NK-92 treated with Interleukin-12 subunit alpha and Interleukin-12 subunit beta, amount 100 ng/mL, for 24 hours (cell line): ENCODE results near the gene ARHGDIG.
A peak's percentile ranks its signal among the peaks of the same experiment; 100 is the strongest.

ENCODE experiments used
- DNase-seq: peaks from one replicate; lab custom pipeline; 2025; lab: John Stamatoyannopoulos, UW

ARHGDIG gene

DNA sequence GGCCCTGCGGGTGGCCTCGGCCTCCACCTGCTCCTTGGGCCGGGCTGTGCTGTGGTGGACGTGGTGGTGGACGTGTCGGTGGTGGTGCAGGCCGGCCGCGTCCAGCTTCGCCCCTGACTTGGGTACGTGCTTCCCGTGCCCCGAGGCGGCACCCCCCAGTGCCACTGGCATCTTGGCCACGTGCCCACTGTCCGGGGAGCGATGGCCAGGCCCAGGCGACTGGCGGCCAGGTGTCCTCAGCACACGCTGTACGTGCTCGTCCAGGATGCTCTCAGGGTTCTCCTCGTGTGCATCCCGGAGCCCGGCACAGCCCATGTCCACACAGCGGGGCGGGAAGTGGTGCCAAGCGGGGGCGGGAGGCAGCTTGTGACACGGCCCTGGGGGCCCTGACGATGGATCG is 17.4 kb downstream of the ARHGDIG start:
- no peak for DNase-seq

DNA sequence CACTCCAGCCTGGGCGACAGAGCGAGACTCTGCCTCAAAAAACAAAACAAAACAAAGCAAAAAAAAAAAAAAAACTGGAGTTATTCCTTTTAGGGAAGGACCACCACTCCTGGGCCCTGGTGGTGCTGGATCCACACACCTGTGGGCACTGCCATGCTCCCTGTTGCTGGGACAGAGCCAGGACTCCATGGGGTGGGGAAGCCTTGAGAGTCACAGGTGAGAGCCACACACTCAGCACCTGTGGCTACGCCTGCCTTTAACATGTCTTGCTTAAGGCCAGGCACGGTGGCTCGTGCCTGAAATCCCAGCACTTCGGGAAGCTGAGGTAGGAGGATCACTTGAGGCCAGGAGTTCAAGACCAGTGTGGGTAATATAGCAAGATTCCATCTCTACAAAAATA is 20.8 kb downstream of the ARHGDIG start:
- DNase-seq, result no peak

DNA sequence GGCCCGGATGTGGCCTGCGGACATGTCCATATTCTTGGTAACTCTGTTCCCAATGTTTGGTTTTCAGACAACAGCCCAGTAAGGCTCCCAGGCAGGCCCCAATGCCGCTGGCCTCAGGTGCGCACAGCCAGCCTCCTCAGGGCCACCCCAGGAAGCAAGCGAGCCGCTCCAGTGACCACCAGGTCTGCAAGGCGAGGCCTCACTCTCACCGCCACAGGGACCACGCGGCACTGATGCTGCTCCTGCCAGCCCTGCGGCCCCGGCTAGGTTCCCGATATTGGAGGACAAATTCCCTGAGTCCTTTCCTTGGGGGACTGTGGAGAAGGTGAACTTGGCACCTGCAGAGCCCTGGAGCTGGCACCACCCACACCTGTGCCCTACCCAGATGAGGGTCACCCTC is 21.6 kb downstream of the ARHGDIG start:
- DNase-seq, result no peak

DNA sequence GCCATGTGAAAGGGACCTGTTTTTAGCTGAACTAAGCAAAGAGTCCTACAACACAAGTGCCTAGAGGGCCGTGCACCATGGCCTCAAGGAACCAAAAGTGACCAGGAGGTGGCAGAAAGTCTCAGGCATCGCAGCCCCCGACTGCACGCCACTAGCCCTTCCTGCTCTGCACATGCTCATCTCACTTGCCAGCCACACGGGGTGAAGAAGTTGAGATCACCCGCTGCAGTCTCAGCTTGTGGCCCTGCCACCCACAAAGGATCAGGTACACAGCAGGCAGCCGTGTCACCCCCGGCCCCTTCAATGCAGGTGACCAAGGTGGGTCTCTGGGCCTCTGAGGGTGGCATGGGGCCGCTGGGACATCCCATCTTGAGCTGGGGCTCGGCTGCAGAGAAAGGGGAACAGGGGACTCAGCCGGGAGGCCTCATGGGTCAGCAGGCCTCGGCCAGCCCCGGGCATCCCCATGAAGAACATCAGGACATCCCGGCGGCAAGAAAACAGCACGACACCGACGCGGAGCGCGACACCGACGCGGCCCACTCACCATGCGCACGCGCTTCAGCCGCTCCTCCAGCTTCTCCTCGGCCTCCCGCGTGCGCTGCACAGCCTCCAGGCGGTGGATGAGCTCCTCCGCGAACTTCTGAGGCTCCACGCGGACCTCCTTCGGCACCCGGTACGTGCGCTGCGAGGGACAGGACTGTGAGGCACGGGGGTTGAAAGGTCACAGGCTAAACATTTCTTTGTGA is 23.5 kb downstream of the ARHGDIG start:
- DNase-seq, result no peak

DNA sequence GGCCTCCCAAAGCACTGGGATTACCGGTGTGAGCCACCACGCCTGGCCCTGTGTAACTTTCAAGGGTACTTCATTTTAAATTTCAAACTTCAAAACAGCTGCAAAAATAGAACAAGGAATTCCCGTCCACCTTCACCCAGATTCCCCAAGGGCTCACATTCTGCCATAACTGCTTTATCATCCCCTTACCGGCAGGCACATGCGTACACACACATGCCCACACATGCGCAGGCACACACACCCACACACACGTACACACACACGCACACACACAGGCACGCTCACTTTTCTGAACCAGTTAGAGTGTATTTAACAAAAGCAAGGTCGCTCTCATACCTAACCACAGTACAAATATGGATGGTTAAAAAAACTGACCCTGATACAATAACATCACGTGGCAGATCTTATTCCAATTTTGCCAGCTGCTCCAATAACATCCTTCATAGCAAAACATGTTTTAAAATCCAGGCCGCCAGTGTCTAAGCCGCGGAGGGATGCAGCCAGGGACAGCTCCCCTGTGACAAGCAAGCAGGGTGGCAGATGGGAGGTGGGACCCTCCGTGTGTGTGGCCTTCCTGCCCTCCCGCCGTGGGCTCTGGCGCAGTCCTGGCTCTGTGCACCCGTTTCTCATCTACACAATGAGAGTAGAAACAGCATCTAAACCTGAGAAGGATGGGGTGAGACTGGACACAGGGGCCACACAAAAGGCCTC is 25.7 kb downstream of the ARHGDIG start:
- DNase-seq, result no peak

DNA sequence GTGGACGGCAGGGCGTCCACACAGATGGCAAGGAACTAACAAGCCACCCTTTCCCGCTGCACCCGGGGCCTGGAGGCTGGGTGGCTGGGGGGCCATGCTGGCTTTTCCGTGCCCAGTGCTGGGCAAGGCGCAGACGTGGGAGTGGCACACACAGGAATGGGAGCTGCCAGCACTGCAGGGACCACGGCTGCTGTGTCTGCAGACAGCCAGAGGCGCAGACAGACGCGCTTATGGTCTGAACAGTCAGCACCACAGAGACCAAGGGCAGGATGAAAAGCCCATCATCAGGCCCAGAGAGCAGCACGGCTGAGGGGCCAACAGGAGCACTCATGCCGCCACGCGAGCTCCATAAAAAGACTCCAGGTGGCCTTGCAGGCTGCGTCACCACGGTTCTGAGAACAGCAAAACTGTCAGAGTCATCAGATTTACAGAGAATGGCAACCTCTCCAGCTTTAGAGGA is 26.6 kb downstream of the ARHGDIG start:
- no peak for DNase-seq

DNA sequence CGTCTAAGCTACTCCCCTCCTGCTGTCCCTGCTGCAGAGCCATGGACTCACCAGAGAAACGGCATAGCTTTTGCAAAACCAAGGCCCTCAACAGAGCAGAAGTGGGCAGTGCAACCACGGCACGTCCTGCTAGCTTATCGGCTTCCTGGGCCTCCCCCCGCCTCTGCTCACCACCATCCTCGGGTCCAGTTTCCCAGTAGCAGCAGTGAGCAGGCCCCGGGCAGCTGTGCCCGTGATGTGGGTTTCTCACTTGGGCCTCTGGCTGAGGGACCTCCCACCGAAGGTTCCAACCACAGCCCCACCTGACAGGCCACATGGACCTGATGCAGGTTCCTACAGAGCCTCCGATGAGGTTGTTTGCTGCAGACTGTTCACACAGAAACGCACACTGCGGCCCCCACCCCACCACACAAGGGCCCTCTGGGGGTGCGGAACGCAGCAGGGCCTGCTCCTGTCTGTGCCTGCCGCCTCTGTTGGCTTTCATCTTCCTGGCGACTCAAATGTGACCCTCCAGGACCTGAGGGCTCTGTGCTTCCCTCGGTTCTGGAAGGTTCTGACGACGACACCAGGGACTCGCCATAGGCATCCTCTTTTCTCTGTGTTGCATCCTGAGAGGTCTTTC is 27.4 kb downstream of the ARHGDIG start:
- peak; percentile 84 for DNase-seq

DNA sequence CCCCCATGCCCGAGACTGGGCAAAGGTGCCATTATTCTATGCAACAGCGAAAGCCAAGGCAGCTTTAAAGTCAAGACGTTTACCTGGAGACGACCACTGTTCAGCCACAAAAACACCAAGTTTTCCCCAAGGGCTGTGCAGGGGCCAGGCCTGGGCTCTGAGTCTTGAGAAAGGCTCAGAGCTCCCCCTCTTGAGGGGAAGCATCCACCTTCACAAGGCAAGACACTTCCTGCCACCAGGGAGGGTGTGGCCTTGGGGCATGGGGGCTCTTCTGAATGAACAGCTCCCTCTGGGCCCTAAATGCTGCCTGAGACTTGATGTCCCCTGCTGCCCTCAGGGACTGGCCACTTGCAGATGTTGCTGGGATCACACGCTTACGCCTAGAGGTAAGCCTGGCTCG is 29.1 kb downstream of the ARHGDIG start:
- peak; percentile 59 for DNase-seq

DNA sequence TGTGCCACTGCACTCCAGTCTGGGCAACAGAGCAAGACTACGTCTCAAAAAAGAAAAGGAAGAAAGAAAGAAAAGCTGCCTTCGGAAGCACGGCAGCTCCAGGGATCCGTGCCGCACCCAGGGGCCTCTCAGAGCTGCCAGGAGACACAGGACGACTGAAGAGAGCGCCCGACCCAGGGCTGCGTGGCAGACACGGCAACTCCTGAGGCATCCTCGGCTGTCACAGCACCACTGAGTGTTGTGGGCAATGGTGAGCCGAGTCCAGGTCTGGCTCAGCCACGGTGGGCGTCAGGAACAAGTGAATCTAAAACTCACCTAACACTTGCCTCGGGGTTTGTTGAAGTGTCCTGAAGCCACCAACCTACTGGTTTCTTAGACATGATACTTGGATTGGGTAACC is 31.3 kb downstream of the ARHGDIG start:
- DNase-seq, result no peak

DNA sequence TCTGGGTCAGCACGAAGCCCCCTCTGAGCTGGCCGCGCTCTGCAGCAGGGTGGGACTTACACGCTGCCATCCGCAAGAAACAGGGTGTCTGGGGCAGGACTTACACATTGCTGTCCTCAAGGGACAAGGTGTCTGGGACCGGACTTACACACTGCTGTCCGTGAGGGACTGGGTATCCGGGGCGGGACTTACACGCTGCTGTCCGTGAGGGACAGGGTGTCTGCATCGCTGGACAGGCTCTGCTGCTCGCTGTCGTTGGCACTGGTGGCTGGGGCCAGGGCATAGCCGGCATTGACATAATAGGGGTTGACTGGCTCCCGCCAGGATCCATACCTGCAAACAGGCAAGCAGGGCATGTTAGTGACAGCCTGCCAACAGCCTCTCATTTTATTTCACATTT is 34.0 kb downstream of the ARHGDIG start:
- DNase-seq, result no peak

DNA sequence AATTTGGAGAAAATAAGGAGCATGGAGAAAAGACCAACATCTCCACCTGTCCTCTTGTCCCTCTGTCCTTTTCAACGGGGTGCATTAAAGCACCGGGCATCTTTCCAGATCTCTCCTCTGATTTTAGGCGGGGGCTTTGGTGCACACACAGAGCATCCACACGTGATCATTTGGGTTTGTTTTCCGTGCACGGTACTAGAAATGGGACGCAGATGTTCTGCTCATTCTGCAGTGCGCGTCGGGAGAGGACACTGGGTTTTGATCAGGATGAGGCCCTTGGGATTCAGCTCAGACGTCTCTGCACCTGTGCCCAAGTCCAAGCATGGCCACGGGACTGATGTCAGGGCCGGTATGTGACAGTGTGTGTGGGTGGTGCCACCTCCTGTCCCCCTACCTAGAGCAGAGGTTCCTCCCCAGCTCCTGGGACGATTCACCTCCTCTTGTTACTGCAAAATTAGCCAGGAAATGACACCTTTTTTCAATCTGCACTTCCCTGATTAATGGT is 34.5 kb downstream of the ARHGDIG start:
- no peak for DNase-seq

DNA sequence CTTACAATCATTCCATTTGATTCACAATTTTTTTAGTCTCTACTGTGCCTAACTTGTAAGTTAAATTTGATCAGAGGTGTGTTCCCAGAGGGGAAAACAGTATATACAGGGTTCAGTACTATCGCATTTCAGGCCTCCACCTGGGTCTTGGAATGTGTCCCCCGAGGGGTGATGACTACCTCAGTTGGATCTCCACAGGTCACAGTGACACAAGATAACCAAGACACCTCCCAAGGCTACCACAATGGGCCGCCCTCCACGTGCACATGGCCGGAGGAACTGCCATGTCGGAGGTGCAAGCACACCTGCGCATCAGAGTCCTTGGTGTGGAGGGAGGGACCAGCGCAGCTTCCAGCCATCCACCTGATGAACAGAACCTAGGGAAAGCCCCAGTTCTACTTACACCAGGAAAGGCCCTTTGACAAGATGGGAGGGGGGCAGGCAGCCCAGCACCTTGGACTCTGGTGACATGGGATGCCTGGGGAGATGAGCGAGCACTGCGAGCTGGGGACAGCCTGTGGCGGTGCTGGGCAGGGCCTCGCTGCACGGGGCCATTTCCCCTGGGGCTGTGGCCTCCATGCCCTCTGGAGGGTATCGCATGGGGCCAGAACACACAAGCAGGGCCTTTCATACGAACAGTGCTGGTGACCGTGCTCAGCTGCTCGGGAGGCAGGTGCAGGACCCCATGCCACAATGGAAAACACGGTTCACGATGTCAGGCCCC is 36.5 kb downstream of the ARHGDIG start:
- DNase-seq, result no peak

DNA sequence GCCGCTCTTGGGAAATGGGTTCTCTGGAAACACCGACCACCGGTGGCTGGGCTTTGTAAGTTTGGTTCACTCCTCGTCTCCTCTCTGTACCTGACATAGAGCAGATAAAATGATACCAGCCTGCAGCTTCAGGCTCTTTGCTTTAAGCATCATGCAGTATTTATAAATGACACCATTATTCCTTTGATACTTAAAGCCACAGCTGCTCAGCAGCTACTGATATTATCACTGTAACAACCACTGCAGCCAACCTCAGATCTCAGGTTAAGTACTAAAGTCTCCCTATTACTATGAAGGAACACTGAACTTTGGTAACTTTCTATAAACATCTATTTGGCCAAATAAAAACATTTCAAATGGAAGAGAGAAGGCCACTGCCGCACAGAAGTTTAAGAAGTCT is 37.2 kb downstream of the ARHGDIG start:
- DNase-seq, result no peak

DNA sequence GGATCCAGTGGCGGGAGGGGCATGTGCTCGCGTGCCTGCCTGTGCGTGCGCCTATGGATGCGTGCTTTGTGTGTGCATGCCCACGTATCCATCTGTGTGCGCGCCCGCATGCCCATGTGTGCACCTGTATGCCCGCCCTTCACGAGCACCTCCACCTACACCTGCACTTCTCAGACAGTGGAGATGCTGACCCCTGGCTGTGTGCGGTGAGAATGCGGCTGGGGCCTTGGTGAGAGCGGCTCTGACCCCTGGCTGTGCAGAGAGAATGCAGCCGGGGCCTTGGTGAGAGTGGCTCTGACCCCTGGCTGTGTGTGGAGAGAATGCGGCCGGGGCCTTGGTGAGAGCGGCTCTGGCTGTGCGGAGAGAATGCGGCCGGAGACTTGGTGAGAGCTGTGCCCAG is 38.2 kb downstream of the ARHGDIG start:
- no peak for DNase-seq

DNA sequence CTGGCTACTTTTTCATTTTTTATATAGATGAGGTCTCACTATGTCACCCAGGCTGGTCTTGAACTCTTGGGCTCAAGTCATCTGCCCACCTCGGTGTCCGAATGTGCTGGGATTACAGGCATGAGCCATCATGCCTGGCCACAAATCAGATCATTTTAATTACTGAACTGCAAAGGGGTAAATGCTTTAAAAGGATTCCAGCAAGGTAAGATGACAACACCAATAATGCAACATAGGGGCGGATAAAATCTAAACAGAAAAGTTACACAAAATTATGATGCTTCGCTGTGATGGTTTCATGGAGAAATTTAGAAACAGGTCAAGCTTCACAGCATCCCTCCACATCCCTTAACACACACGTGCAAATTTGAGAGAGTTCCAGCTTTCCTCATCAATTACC is 39.8 kb downstream of the ARHGDIG start:
- no peak for DNase-seq

DNA sequence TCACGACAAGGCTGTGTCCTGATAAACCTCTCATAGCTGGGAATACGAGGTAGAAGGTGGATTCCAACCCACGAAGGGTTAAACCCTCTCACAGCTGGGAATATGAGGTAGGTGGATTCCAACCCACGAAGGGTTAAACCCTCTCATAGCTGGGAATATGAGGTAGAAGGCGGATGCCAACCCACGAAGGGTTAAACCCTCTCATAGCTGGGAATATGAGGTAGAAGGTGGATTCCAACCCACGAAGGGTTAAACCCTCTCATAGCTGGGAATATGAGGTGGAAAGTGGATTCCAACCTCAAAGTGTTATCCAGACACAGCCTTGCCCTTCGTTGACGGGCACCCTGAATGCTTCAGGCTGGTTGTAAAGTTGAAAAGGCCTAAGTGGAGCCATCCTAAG is 41.1 kb downstream of the ARHGDIG start:
- no peak for DNase-seq

DNA sequence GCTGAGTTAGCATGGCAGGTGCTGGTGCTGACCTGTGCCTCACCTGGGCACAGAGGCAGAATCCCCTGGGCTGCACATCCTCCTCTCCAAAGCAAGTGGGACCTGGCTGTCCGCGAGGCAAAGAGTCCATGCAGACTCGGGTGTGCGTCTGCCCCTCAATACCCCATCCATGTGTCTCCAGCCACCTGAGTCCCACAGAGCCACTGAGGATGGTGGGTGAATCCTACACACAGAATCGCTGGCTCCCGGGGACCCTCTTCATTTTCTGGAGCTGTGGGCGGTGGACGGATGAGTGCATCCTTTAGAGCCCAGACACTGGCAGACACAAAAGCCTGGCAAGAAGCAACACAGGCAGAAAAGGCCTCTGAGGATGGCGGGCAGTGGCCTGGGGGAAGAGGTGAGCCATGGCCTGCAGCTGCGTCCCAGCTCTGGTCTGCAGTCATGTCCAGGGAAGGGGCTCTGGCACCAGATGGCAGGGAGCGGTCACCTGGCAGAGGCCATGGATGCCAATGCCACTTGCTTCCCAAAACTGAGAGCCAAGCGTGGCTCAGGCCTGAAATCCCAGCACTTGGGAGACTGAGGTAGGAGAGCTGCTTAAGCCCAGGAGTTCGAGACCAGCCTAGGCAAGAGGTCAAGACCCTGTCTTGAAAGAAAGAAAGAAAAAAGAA is 42.2 kb downstream of the ARHGDIG start:
- no peak for DNase-seq

DNA sequence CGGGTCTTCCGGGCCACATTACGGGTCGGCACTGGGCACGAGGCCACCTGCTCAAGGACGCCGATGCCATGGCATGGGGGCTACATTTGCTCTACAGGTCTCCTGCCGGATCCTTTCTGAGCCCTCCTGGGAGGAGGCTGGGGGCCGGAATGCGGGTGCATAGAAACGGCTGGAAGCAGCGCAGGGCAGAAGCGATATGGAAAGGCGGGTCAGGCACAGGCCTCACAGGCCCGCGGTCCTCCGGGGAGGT is 43.7 kb downstream of the ARHGDIG start:
- no peak for DNase-seq

DNA sequence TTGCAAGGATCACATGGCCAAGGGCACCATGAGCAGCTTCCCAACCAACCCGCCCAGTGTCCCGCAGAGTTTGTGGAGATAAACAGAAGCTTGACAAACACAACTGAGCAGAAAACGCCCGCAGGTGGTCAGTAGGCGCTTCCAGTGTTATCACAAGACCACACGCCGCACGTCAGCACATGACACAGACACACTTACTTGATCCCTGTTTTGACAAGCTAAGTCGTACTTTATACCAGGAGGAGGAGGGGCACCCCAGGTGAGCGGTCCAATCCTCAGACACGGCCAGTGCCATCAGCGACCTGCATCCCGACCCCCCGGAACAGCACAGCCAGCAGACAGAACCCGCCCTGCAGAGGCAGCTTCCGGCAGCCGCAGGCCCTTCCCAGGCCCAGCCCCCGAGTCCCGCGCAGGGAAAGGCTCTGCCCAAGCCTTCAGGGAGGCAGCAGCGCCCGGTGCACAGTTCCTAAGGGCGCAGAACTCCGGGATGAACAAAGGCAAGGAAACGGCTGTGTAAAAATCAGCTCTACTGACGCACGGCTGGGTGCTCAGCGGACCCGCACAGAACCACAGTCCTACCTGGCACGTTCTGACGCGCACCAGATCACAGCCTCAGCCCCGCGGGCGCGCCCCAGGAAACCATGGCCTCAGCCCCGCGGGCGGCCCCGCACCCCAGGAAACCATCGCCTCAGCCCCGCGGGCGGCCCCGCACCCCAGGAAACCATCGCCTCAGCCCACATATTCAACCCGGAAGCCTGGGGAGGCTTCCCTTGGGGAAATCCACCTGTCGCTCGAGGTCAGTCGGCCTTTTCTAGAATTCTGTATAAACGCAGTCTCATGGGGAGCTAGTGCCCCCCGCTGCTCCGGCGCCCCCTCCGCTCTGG is 44.3 kb downstream of the ARHGDIG start:
- no peak for DNase-seq

DNA sequence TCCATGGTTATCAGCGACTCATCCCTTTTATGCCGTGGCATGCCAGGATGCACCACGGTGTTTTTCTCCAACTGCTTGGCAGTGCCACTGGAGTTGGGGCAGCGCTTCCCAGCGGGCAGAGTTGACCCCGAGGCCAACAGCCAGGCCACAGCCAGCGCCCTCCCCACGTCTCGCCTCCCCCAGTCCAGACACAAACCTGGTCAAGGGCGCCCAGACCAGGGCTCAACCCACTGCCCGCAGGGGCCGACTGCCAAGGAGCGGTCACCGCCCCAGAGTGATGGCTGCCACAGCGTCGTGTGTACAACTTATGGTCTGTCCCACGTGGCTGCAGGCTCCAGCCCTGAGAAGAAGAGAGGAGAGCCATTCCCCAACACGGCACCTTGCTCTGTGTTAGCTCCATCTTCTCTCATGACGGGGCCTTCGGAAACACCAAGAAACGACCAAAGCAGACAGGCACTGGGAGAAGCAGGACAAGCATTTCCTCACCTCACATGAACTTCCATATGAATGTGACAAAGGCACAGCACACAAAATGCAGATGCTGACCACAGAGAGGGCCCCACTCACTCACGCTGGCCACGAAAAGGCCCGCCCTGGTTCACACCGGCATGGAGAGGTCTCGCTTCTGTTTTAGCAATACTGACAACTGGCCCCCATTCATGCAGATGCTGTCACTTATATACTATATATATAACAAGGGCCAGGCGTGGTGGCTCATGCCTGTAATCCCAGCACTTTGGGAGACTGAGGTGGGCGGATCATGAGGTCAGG is 45.2 kb downstream of the ARHGDIG start:
- no peak for DNase-seq
